BJ (cell line): ENCODE data around the gene KRT2. TPM values are rescaled to one million over a fixed set of nuclear protein-coding genes. Genes with fewer than 3 reads are reported as not detected.

Experiments used
- CTCF ChIA-PET: fragments of 350-600 bp; formaldehyde crosslinking; extraction: SDS; loops from one replicate; lab custom pipeline; 2021; ENCODE audit warnings: antibody characterized with exemption, inconsistent platforms; lab: Yijun Ruan, JAX
- POLR2A ChIA-PET: fragments of 300-600 bp; sonication (Branson Sonifier 250); formaldehyde crosslinking; extraction: SDS; loops from one replicate; lab custom pipeline; 2021; ENCODE audit warnings: antibody characterized with exemption; lab: Charles Lee
- DNase-seq: peaks from one replicate; pipeline ENCODE4 v3.0.0-alpha.2; 2011; ENCODE audit warnings: low read depth
- H3K27me3 ChIP-seq: 2 replicates; pipeline ENCODE4 v1.6.0; 2011; ENCODE audit warnings: low read length; ENCODE audit not compliant: control insufficient read depth, insufficient read depth
- H3K36me3 ChIP-seq: 2 replicates; pipeline ENCODE4 v1.5.1; 2011; ENCODE audit warnings: low read length; ENCODE audit not compliant: control insufficient read depth, insufficient read depth
- H3K4me3 ChIP-seq: 2 replicates; pipeline ENCODE4 v1.5.1; 2011; ENCODE audit warnings: low read depth, mild to moderate bottlenecking, control low read depth, low read length
- CTCF ChIP-seq: IDR thresholded peaks from 2 replicates; pipeline ENCODE4 v1.5.1; 2011; ENCODE audit warnings: low read depth, mild to moderate bottlenecking, control low read depth, inconsistent platforms, low read length, moderate library complexity; ENCODE audit not compliant: insufficient read depth
- polyA plus RNA-seq: library from polyadenylated mRNA; depleted of rRNA; stranded (reverse); fragments of >200 nt; gene quantifications from 2 replicates; pipeline ENCODE4 v1.2.3, GENCODE V29; 2011

KRT2 gene
- polyA plus RNA-seq, 1 experiment = not detected

- Histone ChIP-seq H3K4me3 (no peak overlapping the region), H3K36me3 (no peaks in the 10 kb centered on the region), H3K27me3 (peaks cover 22% of the 10 kb centered on the region)
- DNase-seq = no peak
- no peak for TF ChIP-seq CTCF
- CTCF ChIA-PET = no interaction called here
- POLR2A ChIA-PET = interaction anchor here (0.5 kb wide), 1 partner anchor 726 kb away, joined by 3 read pairs; no protein-coding TSS in a partner anchor
Measured at GRCh38 chr12:52685406-52685890, 33.4 kb upstream of the KRT2 start.

- peaks cover 17% of the 10 kb centered on the region for H3K27me3 ChIP-seq
- H3K4me3 ChIP-seq = no peak overlapping the region
- no peak for TF ChIP-seq CTCF
- DNase-seq = no peak
- ChIA-PET CTCF (no interaction called here), POLR2A (no interaction called here)
- H3K36me3 ChIP-seq = no peaks in the 10 kb centered on the region
Measured at GRCh38 chr12:52684431-52684830, 32.4 kb upstream of the KRT2 start.

GRCh38 chr12:52683575-52684300 lies 31.7 kb upstream of the KRT2 start:
- no peak for TF ChIP-seq CTCF

GRCh38 chr12:52682938-52683574 lies 31.0 kb upstream of the KRT2 start:
- POLR2A ChIA-PET = no interaction called here
- Histone ChIP-seq H3K36me3 (no peaks in the 10 kb centered on the region), H3K4me3 (no peak overlapping the region), H3K27me3 (peaks cover 17% of the 10 kb centered on the region)
- DNase-seq = no peak
- CTCF ChIA-PET = interaction anchor here (0.6 kb wide), 1 partner anchor 182 kb away, joined by 3 read pairs; no protein-coding TSS in a partner anchor
- no peak for TF ChIP-seq CTCF

More at GRCh38 chr12:52683575-52684300, 31.7 kb upstream of the KRT2 start:
- Histone ChIP-seq H3K27me3 (peaks cover 17% of the 10 kb centered on the region), H3K4me3 (no peak overlapping the region), H3K36me3 (no peaks in the 10 kb centered on the region)
- POLR2A ChIA-PET = no interaction called here
- CTCF ChIA-PET = interaction anchor here (0.6 kb wide), 1 partner anchor 182 kb away, joined by 3 read pairs; no protein-coding TSS in a partner anchor
- DNase-seq = no peak

GRCh38 chr12:52682381-52682660 lies 30.3 kb upstream of the KRT2 start:
- no peak for DNase-seq
- TF ChIP-seq CTCF = no peak
- H3K4me3 ChIP-seq = no peak overlapping the region
- H3K27me3 ChIP-seq = peaks cover 13% of the 10 kb centered on the region
- ChIA-PET CTCF (no interaction called here), POLR2A (no interaction called here)
- H3K36me3 ChIP-seq = no peaks in the 10 kb centered on the region
